Mucosa of stomach (tissue), 1 donor: Measurements from ENCODE around the gene SUMO4.

Source experiments
- H3K27me3 ChIP-seq: one replicate; pipeline ENCODE4 v1.7.0; 2013; ENCODE audit warnings: mild to moderate bottlenecking, low read length; ENCODE audit not compliant: control insufficient read depth, insufficient read depth
- H3K36me3 ChIP-seq: one replicate; pipeline ENCODE4 v1.7.0; 2013; ENCODE audit warnings: low read length; ENCODE audit not compliant: control insufficient read depth, insufficient read depth
- H3K4me1 ChIP-seq: one replicate; pipeline ENCODE4 v1.7.0; 2013; ENCODE audit warnings: mild to moderate bottlenecking, low read length; ENCODE audit not compliant: control insufficient read depth, insufficient read depth
- H3K4me3 ChIP-seq: one replicate; pipeline ENCODE4 v1.7.0; 2013; ENCODE audit warnings: low read length
- H3K9ac ChIP-seq: one replicate; pipeline ENCODE4 v1.7.0; 2013; ENCODE audit warnings: mild to moderate bottlenecking, low read length, moderate library complexity
- H3K9me3 ChIP-seq: one replicate; pipeline ENCODE4 v1.7.0; 2013; ENCODE audit warnings: mild to moderate bottlenecking, low read length, moderate library complexity; ENCODE audit not compliant: control insufficient read depth
- donor health status: Pancreatic carcinoma.

The SUMO4 gene

GRCh38 chr6:149400050-149400449 is at the start of gene SUMO4:
TSS of gene SUMO4 (plus strand) at chr6:149400262. CDS start at chr6:149400392, 130 bp downstream.
- no peak within 1 kb of the TSS for H3K9ac ChIP-seq
- no peaks in the 10 kb centered on the region for H3K9me3 ChIP-seq
- peaks cover 6% of the 10 kb centered on the region for H3K36me3 ChIP-seq

GRCh38 chr6:149354009-149354408 is 46.1 kb upstream of the SUMO4 start:
- no peaks in the 10 kb centered on the region for H3K36me3 ChIP-seq
- peaks cover 6% of the 10 kb centered on the region for H3K4me1 ChIP-seq
- no peaks in the 10 kb centered on the region for H3K9me3 ChIP-seq
- H3K27me3 ChIP-seq: no peaks in the 10 kb centered on the region
- H3K9ac ChIP-seq: no peak overlapping the region
- H3K4me3 ChIP-seq: no peak overlapping the region

More at GRCh38 chr6:149400050-149400449, at the start of gene SUMO4:
- no peak within 1 kb of the TSS for H3K4me3 ChIP-seq
- H3K27me3 ChIP-seq: no peaks in the 10 kb centered on the region
- H3K4me1 ChIP-seq: no peaks in the 10 kb centered on the region

GRCh38 chr6:149356081-149356750 is 43.8 kb upstream of the SUMO4 start:
- H3K9ac ChIP-seq: no peak overlapping the region
- H3K27me3 ChIP-seq: no peaks in the 10 kb centered on the region
- no peaks in the 10 kb centered on the region for H3K36me3 ChIP-seq
- no peaks in the 10 kb centered on the region for H3K9me3 ChIP-seq
- no peak overlapping the region for H3K4me3 ChIP-seq
- H3K4me1 ChIP-seq: peaks cover 4% of the 10 kb centered on the region

- Histone ChIP-seq H3K27me3 (no peaks in the 10 kb centered on the region), H3K36me3 (no peaks in the 10 kb centered on the region), H3K9ac (no peak overlapping the region), H3K9me3 (no peaks in the 10 kb centered on the region), H3K4me1 (no peaks in the 10 kb centered on the region), H3K4me3 (no peak overlapping the region)
Measured at GRCh38 chr6:149357726-149358538, 42.1 kb upstream of the SUMO4 start.

- no peak overlapping the region for H3K9ac ChIP-seq
- H3K4me1 ChIP-seq: no peaks in the 10 kb centered on the region
- H3K9me3 ChIP-seq: no peaks in the 10 kb centered on the region
- H3K27me3 ChIP-seq: no peaks in the 10 kb centered on the region
- no peak overlapping the region for H3K4me3 ChIP-seq
- no peaks in the 10 kb centered on the region for H3K36me3 ChIP-seq
Measured at GRCh38 chr6:149359440-149359839, 40.6 kb upstream of the SUMO4 start.

GRCh38 chr6:149360536-149360935 is 39.5 kb upstream of the SUMO4 start:
- H3K4me1 ChIP-seq: no peaks in the 10 kb centered on the region
- H3K27me3 ChIP-seq: no peaks in the 10 kb centered on the region
- H3K9ac ChIP-seq: no peak overlapping the region
- no peaks in the 10 kb centered on the region for H3K36me3 ChIP-seq
- no peaks in the 10 kb centered on the region for H3K9me3 ChIP-seq
- H3K4me3 ChIP-seq: no peak overlapping the region

GRCh38 chr6:149362289-149362688 is 37.8 kb upstream of the SUMO4 start:
- H3K4me1 ChIP-seq: peaks cover 5% of the 10 kb centered on the region
- no peak overlapping the region for H3K4me3 ChIP-seq
- no peaks in the 10 kb centered on the region for H3K27me3 ChIP-seq
- H3K9me3 ChIP-seq: no peaks in the 10 kb centered on the region
- H3K9ac ChIP-seq: no peak overlapping the region
- no peaks in the 10 kb centered on the region for H3K36me3 ChIP-seq

- H3K9me3 ChIP-seq: no peaks in the 10 kb centered on the region
- no peaks in the 10 kb centered on the region for H3K27me3 ChIP-seq
- H3K36me3 ChIP-seq: no peaks in the 10 kb centered on the region
- H3K4me3 ChIP-seq: no peak overlapping the region
- H3K9ac ChIP-seq: no peak overlapping the region
- peaks cover 5% of the 10 kb centered on the region for H3K4me1 ChIP-seq
Measured at GRCh38 chr6:149363154-149363553, 36.9 kb upstream of the SUMO4 start.

GRCh38 chr6:149364557-149364956 is 35.5 kb upstream of the SUMO4 start:
- no peaks in the 10 kb centered on the region for H3K9me3 ChIP-seq
- H3K4me1 ChIP-seq: peaks cover 5% of the 10 kb centered on the region
- H3K27me3 ChIP-seq: no peaks in the 10 kb centered on the region
- H3K9ac ChIP-seq: no peak overlapping the region
- H3K4me3 ChIP-seq: no peak overlapping the region
- H3K36me3 ChIP-seq: no peaks in the 10 kb centered on the region

- H3K9me3 ChIP-seq: no peaks in the 10 kb centered on the region
- H3K9ac ChIP-seq: no peak overlapping the region
- no peaks in the 10 kb centered on the region for H3K27me3 ChIP-seq
- no peaks in the 10 kb centered on the region for H3K36me3 ChIP-seq
- H3K4me1 ChIP-seq: peaks cover 5% of the 10 kb centered on the region
- H3K4me3 ChIP-seq: no peak overlapping the region
Measured at GRCh38 chr6:149365197-149365596, 34.9 kb upstream of the SUMO4 start.

GRCh38 chr6:149366267-149366921 is 33.7 kb upstream of the SUMO4 start:
- H3K36me3 ChIP-seq: no peaks in the 10 kb centered on the region
- no peaks in the 10 kb centered on the region for H3K27me3 ChIP-seq
- H3K4me1 ChIP-seq: peaks cover 5% of the 10 kb centered on the region
- no peaks in the 10 kb centered on the region for H3K9me3 ChIP-seq
- H3K4me3 ChIP-seq: no peak overlapping the region
- H3K9ac ChIP-seq: no peak overlapping the region

GRCh38 chr6:149368065-149368464 is 32.0 kb upstream of the SUMO4 start:
- Histone ChIP-seq H3K27me3 (no peaks in the 10 kb centered on the region), H3K36me3 (no peaks in the 10 kb centered on the region), H3K4me1 (peaks cover 5% of the 10 kb centered on the region), H3K9ac (no peak overlapping the region), H3K9me3 (no peaks in the 10 kb centered on the region), H3K4me3 (no peak overlapping the region)
